ENCODE measurements around the gene PPBP. TPM values are rescaled to one million over a fixed set of nuclear protein-coding genes. Genes with fewer than 3 reads are reported as not detected.
"Not testable (repeated sequence)": the region's sequence is repeated elsewhere in the genome, so short reads cannot be mapped to it uniquely, and the experiment has no call there.

Gene PPBP
- total RNA-seq, 1 experiment from 2014 or later = not detected

- no peak for DNase-seq (ENCODE audit: low read depth)
These were observed 4.1 kb upstream of the PPBP start for GRCh38 chr4:73992050-73992449.

GRCh38 chr4:73991742-73992000 is 3.7 kb upstream of the PPBP start:
- DNase-seq (ENCODE audit: low read depth) = no peak

DNA sequence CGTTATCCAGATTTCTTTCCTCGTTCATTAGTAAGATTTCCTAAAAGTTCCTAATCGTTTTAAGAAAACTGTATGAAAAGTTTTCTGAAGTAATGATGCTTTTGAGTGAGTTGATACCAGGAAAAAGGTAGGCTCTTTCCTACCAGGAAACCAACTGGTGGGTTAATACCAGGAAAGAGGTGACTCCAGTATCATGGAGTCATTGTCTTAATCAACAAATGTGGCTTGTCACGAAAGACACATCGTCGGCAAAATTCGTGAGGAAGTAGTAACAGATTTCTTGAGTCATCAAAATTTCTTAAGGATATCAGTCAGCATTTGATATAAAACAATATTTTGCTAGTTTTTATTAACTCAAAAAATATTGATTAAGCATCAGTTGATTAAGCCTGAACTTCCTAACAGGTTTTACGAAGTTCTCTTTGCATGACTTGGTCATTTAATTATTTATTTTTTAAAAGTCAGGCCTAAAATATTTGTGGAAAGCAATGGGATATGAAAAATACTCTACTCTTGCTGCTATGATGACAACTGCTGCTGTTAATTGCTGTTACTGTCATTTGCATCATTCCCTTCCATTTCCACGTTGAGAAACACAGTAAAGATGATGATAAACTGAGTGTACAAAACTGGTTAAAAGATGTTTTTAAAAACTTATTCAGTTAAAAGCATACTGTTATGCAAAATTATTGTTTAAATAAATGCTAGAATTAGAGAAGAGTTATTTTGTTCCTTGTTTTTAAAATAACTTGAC is 3.2 kb upstream of the PPBP start:
- DNase-seq (ENCODE audit: low read depth) = no peak

DNA sequence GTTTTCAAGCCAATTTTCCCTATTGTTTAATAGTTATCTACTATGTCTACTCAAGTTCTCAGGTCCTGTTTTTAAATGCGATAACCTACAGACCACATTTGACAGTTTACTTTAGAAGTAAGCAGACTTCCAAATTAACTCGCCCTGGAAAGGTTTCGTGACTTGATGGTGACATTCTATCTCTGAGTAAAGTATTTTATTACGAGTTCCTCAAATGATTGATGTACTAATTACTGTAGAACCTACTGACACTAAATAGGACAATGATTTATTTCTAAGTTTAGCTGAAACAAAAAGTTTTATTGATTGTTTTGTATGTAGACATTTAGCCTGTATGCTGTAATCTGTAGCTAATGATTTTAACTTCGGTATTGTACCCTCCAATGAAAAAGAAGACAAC is 1.9 kb upstream of the PPBP start:
- DNase-seq (ENCODE audit: low read depth) = no peak

GRCh38 chr4:73989031-73989430 is 1.0 kb upstream of the PPBP start:
- DNase-seq (ENCODE audit: low read depth) = no peak

DNA sequence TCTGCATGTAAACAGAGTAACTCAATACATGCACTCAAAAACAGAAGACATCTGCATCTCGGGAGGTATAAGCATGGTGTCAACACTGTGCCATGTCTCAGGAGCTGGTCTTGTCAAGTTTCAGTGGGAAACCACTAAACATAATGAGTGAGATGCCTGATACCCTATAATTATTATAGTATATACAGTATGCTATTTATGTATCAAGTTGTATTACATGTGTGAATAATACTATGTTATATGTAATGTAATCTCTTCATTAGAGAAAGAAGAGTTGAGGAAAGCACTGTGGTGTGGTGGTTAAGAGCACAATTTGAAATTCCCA is 2.5 kb downstream of the PPBP start:
- no peak for DNase-seq (ENCODE audit: low read depth)

- no peak for DNase-seq (ENCODE audit: low read depth)
These were observed 3.1 kb downstream of the PPBP start for GRCh38 chr4:73984736-73985527.

GRCh38 chr4:73981175-73981574 is 6.8 kb downstream of the PPBP start:
- DNase-seq (ENCODE audit: low read depth) = not testable (repeated sequence)

- no peak for DNase-seq (ENCODE audit: low read depth)
These were observed 8.5 kb downstream of the PPBP start for GRCh38 chr4:73979407-73979957.

- DNase-seq (ENCODE audit: low read depth) = peak; percentile 53
These were observed 9.1 kb downstream of the PPBP start for GRCh38 chr4:73978886-73979285.

GRCh38 chr4:73976716-73977115 is 11.3 kb downstream of the PPBP start:
- DNase-seq (ENCODE audit: low read depth) = no peak

DNA sequence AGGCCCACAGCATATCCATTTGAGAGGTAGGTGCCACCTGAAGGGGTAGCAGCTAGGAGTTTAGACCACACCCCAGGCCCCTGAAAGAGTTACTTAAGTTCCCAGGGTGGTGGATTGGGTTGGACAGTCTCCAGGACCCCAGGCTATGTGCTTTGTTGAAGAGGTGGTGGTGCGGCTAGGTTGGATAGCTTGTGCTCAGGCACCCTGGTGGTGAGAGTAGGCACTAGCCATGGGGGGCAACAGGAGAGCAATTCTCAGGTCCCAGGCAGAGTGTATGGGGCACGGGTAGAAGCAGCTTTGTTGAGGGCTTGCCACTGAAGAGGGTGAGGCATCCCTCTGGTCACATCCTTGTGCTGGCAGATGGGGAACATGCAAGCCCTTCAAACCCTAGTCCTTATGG is 11.8 kb downstream of the PPBP start:
- no peak for DNase-seq (ENCODE audit: low read depth)

- no peak for DNase-seq (ENCODE audit: low read depth)
These were observed 13.6 kb downstream of the PPBP start for GRCh38 chr4:73974352-73974751.

- no peak for DNase-seq (ENCODE audit: low read depth)
These were observed 17.0 kb downstream of the PPBP start for GRCh38 chr4:73970945-73971344.

DNA sequence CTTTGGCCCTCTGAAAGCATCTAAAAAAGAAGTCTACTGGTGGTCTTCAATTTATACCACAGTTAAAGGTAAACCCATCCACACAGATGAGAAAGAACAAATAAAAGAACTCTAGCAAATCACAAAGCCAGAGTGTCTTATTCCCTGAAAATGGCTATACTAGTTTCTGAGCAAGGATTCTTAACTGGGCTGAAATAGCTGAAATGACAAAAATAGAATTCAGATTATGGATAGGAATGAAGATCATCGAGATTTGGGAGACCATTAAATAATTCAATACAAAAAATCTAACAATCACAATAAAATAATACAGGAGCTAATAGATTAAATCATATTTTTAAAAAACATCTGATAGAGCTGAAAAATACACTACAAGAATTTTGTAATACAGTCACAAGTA is 18.0 kb downstream of the PPBP start:
- no peak for DNase-seq (ENCODE audit: low read depth)

DNA sequence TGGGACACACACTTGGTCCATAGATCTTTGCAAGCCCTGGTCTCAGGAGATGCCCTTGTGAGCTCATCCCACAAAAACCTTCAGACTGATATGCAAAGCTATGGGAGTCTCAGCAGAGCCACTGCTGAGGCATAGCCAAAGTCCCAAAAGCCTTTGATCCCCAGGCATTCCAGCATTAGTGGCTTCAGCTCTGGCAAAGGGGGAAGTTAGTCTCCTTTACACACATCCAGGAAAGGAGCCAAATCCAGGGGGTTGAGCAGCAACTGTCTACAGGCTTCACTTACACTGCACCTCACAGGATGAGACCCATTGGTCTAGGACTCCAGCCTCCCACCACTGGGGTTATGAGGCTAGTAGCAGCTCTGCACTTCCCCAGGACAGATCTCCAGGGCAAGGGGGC is 20.1 kb downstream of the PPBP start:
- no peak for DNase-seq (ENCODE audit: low read depth)

DNA sequence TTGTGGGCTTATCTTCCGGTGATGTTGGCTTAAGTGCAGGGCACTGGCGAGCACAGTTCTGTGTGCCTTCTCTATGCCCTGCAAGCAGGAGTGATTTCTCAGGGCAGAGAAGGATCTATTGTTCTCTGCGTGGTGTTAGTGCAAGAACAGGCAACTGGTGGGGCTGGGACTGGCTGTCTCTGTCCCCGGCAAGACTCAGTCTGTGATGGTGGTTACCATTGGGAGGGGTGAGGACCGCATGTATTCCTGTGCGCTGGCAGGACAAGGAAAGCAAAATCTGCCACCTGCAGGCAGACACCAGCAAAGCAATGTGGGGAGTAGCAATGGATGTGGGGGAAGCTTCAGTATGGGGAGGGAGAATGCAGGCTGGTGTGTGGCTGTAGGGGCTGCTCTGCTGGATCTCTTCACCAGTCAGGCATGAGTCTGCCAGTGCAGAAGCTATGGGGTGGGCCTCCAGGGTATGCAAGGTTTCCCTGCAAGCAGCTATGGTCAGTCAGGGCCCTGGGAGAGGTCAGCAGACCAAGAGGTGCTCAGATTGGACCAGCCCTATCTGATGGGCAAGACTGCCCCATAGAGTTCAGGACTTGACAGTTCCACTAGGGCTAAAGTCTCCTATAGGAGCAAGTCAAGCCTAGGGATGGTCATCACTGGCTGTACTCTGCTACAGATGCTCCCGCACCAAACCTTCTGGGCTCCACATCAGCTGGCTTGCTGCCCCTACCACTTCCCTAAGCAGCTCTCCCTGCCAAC is 23.0 kb downstream of the PPBP start:
- peak; percentile 19 for DNase-seq (ENCODE audit: low read depth)

- no peak for DNase-seq (ENCODE audit: low read depth)
These were observed 25.3 kb downstream of the PPBP start for GRCh38 chr4:73962724-73963123.

DNA sequence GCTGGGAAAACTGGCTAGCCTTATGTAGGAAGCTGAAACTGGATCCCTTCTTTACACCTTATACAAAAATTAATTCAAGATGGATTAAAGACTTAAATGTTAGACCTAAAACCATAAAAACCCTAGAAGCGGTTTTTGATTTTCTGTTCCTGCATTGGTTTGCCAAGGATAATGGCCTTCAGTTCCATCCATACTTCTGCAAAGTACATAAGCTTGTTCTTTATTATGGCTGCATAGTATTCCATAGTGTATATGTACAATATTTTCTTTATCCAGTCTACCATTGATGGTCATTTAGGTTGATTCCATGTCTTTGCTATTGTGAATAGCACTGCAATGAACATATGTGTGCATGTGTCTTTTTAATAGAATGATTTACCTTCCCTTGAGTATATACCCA is 28.9 kb downstream of the PPBP start:
- DNase-seq (ENCODE audit: low read depth) = not testable (repeated sequence)

- peak; percentile 2 for DNase-seq (ENCODE audit: low read depth)
These were observed 35.6 kb downstream of the PPBP start for GRCh38 chr4:73952352-73952751.

DNA sequence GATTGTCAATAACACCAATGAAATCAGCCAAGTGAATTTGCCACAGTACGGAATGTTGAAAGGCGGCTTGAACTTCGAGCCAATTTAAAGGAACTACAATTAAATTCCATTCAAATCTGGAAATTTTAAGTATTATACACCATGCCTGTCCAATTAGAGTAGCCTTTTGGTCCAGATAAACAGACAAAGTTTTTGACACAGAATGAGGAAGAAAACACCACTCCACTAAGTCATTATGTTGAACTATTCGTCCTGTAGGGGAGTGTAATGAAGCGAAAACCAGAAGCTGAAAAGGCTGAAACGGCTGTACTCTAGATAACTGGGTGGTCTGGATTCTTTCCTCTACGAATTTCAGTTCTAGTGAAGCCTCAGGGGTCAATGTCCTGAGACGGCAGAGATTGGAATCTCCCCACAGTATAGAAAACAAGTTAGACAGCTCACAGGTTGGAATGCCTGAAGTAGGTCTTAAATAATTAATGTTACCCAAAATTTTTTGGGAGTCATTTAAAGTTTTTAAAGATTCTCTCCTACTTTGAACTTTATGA is 37.5 kb downstream of the PPBP start:
- DNase-seq (ENCODE audit: low read depth) = not testable (repeated sequence)

DNA sequence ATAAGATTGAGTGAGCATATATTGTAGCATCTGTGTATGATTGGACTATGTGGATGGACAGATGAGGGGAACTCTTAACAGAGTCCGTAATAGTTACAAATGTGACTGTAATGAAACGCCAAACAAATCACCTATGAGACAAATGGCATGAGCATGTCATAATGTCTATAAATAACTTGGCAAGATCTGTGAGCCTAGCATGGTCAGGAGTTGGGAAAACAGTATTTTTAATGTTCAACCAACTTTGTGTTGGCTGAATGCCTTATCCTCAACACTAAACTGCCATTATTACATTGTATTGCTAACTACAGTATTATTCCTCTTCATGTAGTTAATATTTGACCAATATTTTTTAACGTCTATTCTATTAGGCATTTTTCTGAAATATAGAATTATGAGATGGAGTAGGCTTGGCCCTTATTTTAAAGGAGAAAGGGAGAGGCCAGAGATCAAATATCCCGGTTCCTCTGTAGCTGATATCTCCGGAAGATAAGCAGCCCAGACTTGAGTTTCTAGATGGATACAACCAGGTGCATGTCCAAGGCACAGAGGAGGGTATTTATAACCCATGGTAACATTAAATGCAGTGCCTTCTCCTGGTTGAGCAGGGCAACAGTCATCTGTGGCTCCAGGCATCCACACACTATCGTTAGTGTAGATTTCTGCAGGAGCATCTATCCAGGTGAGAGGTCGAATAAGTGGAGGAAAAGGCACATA is 38.8 kb downstream of the PPBP start:
- DNase-seq (ENCODE audit: low read depth) = no peak

All from Daoy (cell line).